GM19468 (cell line): Measurements from ENCODE around the gene CXorf65.
A peak's percentile ranks its signal among the peaks of the same experiment; 100 is the strongest.

ENCODE experiments used
- ATAC-seq: cut with Tn5 transposase; IDR thresholded peaks from one replicate; pipeline ENCODE4 v1.9.1; 2021; ENCODE audit warnings: mild to moderate bottlenecking, moderate library complexity, moderate number of reproducible peaks; ENCODE audit not compliant: unreplicated experiment; ENCODE audit errors: extremely low read depth

The CXorf65 gene

GRCh38 chrX:71107762-71108360, 1.3 kb upstream of the CXorf65 start:
- no peak for ATAC-seq

- no peak for ATAC-seq
Observed at GRCh38 chrX:71107245-71107644, 705 bp upstream of the CXorf65 start.

GRCh38 chrX:71105628-71106027, 912 bp downstream of the CXorf65 start:
- ATAC-seq, result no peak

DNA sequence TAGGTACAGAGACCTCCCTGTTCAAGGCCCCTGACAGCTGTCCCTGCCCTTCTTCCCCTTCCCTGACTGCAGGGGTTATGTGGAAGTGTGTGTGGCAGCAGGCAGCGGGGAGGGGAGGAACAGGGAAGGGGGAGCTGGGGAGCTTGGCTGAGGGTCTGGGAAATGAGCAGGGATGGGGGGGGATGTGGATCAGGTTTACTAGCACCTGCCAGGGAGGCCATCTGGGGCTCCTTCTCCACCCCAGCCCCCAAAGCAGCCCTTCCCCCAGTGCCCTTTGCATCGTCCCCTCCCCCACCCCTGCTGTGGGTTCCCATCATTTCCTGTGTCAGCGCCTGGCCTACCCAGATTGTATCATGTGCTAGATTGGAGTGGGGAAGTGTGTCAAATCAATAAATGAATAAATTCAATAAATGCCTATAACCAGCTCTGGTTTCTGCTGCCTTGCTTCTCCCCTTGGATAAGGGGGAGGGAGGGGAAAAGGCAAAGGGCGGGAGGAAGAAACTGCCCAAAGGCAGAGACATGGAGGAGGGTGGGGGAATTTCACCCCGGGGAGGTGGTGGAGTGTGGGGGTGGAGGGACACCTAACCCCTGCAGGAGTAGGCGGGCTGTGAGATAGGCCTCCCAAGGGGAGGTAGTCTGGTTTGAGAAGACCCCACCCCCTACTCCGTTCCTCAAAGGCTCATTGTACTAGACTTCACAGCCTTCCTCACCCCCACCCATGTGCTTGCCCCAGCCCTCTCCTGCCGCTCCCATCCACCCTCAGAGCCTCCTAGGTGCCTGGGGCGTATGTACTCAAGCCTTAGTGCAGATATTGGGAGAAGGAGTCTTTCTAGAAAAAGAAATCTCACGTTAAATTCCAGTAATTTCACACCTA, 3.2 kb downstream of the CXorf65 start:
- ATAC-seq, result no peak

DNA sequence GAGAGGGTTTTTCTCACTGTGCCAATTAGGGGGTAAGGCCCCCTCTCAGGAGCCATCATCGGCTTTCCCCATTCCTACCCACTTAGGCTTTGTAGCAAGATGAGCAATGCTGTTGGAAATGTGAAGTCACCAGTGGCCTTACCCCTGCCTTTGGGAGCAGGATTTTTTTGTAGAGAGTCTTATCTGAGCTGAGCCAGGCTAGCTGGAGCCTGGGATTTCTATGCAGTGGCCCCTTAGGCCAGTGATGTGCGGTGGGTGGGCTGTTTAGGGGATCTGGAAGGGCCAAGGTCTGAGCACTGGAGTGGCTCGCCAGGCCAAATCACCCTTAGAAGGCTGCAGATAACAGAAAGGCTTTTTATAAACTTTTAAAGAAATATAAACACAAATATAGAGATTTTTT, 4.2 kb downstream of the CXorf65 start:
- no peak for ATAC-seq

DNA sequence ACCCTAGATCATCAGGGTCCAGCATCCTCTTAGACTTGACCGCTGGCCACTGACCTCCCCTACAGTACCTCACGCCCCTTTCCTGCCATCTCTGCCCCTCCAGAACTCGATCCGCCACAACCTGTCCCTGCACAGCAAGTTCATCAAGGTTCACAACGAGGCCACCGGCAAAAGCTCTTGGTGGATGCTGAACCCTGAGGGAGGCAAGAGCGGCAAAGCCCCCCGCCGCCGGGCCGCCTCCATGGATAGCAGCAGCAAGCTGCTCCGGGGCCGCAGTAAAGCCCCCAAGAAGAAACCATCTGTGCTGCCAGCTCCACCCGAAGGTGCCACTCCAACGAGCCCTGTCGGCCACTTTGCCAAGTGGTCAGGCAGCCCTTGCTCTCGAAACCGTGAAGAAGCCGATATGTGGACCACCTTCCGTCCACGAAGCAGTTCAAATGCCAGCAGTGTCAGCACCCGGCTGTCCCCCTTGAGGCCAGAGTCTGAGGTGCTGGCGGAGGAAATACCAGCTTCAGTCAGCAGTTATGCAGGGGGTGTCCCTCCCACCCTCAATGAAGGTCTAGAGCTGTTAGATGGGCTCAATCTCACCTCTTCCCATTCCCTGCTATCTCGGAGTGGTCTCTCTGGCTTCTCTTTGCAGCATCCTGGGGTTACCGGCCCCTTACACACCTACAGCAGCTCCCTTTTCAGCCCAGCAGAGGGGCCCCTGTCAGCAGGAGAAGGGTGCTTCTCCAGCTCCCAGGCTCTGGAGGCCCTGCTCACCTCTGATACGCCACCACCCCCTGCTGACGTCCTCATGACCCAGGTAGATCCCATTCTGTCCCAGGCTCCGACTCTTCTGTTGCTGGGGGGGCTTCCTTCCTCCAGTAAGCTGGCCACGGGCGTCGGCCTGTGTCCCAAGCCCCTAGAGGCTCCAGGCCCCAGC, 5.7 kb downstream of the CXorf65 start:
- ATAC-seq, result no peak

DNA sequence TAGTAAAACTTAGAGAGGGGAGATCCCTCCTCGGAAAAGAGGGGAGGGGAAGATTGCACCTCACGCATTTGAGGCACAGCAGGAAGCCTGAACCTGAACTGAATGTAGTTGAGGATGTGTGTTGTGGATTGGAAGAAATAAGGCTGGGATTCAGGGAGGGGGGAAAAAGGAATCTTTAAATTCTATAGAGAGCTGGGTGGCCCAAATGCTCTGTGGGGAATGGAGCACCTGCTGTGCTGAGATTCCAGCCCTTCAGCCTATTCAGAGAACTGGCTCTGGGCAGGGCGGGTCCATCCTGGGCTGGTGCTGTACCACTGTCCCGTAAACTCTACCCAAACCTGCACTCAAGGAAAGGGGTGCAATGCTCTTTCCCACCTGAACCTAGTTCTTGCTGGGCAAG, 6.8 kb downstream of the CXorf65 start:
- no peak for ATAC-seq

DNA sequence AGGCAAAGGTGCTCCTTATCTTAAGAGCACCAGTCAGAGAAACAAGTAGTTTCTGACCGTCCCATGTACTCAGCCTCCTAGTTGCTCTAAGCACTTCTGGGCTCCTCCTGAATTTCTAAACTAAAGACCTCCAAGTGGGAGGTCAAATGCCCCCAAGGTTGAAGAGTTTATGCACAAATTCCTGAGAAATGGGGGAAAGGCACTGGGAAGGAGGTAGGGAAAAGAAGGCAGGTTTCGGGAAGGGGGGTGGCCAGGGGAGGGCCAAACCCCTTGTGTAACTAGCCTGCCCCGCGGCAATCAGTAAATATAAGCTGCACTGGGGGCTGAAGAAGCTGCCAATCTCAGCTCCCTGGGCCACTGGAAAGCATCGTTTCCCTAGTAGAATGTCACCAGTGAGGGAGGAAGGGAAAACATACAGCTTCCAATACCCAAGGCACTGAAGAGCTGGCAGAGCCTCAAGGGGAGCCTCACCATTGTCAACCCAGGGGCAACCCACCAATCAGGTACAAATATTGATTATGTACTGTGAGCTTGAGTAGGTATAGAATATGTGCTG, 7.5 kb downstream of the CXorf65 start:
- no peak for ATAC-seq

GRCh38 chrX:71098302-71098701, 8.2 kb downstream of the CXorf65 start:
- no peak for ATAC-seq

DNA sequence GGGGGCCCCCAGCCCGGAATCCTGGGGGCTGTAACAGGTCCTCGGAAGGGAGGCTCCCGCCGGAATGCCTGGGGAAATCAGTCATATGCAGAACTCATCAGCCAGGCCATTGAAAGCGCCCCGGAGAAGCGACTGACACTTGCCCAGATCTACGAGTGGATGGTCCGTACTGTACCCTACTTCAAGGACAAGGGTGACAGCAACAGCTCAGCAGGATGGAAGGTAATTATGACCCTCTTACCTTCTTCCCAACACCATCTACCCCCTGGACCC, 9.8 kb downstream of the CXorf65 start:
- no peak for ATAC-seq

- ATAC-seq, result no peak
Observed at GRCh38 chrX:71095981-71096759, 10.4 kb downstream of the CXorf65 start.

DNA sequence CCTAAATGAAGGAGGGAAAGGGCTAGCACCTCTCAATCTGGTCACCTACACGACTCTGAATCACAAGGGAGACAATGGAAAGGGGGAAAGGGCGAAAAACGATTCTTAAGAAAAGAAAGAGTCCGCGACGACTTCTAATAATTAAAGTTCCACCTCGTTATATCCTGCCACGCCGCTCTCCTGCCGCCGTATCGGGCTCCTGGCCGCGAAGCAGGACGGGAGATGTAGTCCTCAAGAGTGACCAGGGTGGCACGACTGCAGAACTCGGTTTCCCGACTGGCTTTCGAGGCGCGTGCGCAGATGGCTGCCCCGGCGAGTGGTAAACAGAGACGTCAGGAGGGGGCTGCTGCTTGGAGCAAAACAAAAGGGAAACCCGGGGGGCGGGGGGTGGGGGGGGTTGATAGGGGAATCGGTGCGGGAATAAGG, 11.0 kb downstream of the CXorf65 start, which contains the start of gene FOXO4:
FOXO4 (plus strand) TSS at position 297 of the 426 bp plus-strand sequence. CDS start 678 bp downstream, outside the sequence.
- ATAC-seq, result peak; percentile 45

DNA sequence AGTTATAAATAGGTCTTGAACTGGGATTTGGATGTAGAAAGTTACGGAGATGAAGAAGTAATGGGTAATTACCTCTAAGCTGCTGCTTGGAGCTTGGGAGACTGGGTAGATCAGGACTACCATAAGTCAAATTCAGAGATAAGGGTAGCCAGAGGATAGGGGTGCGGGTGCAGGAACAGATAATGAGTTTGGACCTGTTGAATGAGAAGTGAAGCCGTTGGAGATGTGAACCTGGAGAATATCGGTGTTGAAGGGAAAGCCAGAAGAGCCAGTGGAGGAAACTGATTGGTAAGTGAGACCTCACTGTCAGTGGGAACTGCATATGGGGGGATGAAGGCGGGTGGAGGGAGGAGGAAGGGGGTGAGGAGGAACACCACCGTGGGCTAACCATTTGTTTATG, 11.5 kb downstream of the CXorf65 start:
- no peak for ATAC-seq

DNA sequence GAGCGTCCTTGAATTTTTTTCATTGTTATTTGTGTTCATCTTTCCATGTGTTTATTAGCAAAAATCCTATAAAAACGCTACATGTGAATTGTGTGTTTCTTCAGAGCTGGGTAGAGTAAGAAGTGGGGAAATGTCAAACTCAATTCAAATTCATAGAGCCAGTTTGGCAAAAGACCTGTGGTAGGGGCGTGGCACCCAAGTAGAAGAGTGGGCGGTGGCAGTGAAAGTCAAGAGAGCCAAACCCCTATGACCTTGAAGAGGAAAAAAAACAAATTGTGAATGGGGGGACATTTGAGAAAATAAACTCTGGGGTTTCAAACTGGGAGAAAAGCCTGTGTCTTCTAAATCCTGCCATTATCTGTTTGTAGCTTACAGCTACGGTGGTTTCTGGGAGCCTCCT, 15.3 kb downstream of the CXorf65 start:
- ATAC-seq, result no peak

DNA sequence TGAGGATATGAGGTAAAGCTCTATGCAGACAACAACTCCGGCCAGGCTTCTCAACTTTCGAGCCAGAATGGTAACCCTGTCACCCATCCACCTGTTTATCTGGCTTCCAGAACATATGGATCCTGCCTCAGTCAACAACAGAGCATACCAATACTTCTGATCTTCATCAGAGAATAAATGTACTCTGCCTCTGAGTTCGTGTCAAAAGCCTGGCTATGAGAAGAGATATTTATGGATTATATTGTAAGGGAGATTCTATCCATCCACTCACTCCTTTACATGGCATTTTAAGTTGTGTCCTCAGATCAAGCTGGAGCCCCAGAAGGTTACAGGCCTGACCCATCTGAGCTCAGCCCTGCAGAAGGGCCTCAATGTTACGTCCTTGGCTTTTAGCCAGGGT, 20.6 kb downstream of the CXorf65 start:
- no peak for ATAC-seq

GRCh38 chrX:71082822-71083221, 23.7 kb downstream of the CXorf65 start:
- no peak for ATAC-seq

GRCh38 chrX:71082124-71082647, 24.4 kb downstream of the CXorf65 start:
- no peak for ATAC-seq

DNA sequence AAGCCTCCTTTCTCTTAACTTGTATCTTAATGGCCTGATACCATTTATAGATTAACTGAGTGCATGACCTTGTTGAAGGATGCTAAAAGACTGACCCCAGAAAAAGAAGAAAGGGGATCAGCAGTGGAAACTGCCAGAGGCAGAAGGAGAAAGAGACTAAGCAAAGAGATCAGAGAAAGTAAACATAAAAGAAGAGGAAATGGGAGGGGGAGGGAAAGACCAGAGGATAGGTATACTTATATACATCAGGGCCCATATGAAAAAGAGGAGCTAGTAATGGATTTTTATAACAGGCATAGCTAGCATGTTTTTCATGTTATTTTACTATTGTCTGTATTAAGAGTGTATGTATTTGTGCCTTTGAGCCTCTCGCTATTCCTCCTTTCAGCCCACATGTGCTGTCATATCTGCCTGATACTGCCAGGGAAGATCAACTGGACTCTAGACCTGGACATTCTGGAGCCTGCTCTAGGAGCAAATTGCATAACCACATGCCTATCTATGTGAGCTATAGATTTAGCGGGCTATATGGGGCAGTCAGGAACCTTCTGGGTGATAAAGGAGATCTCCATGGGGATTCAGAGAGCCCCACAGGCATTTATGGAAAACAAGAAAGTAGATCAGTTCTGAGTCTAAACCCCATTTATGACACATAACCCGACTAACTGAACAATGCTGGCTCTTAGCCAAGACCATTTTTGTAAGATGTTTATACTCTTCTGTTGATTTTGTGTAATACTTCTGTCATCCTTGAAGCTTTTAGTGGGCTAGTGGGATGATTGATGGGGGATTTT, 25.0 kb downstream of the CXorf65 start:
- ATAC-seq, result no peak

GRCh38 chrX:71070531-71070930, 36.0 kb downstream of the CXorf65 start:
- ATAC-seq, result no peak
